ENCODE measurements around the gene KMT5C.

KMT5C gene

GRCh38 chr19:55368701-55369563, 29.3 kb downstream of the KMT5C start:
- no peaks in the 10 kb centered on the region for H3K36me3 ChIP-seq (ENCODE audit: control insufficient read depth, insufficient read depth, low read length)
- H3K27me3 ChIP-seq (ENCODE audit: control insufficient read depth, insufficient read depth, low read length): peaks cover 40% of the 10 kb centered on the region
- H3K4me1 ChIP-seq (ENCODE audit: control insufficient read depth, insufficient read depth, low read length): no peaks in the 10 kb centered on the region
- H3K4me3 ChIP-seq (ENCODE audit: low read length): no peak overlapping the region
- H3K9ac ChIP-seq (ENCODE audit: low read length): no peak overlapping the region
- no peak overlapping the region for H3K27ac ChIP-seq (ENCODE audit: low read depth, low read length)

GRCh38 chr19:55369653-55370304, 30.1 kb downstream of the KMT5C start:
- Histone ChIP-seq H3K9ac (ENCODE audit: low read length) (no peak overlapping the region), H3K36me3 (ENCODE audit: control insufficient read depth, insufficient read depth, low read length) (no peaks in the 10 kb centered on the region), H3K27me3 (ENCODE audit: control insufficient read depth, insufficient read depth, low read length) (peaks cover 40% of the 10 kb centered on the region), H3K27ac (ENCODE audit: low read depth, low read length) (no peak overlapping the region), H3K4me1 (ENCODE audit: control insufficient read depth, insufficient read depth, low read length) (no peaks in the 10 kb centered on the region), H3K4me3 (ENCODE audit: low read length) (peak overlapping the region; percentile 48)

- Histone ChIP-seq H3K27me3 (ENCODE audit: control insufficient read depth, insufficient read depth, low read length) (peaks cover 40% of the 10 kb centered on the region), H3K4me1 (ENCODE audit: control insufficient read depth, insufficient read depth, low read length) (no peaks in the 10 kb centered on the region), H3K4me3 (ENCODE audit: low read length) (peak within 1 kb of the TSS; percentile 48), H3K27ac (ENCODE audit: low read depth, low read length) (no peak within 1 kb of the TSS), H3K9ac (ENCODE audit: low read length) (no peak within 1 kb of the TSS), H3K36me3 (ENCODE audit: control insufficient read depth, insufficient read depth, low read length) (no peaks in the 10 kb centered on the region)
Measured at GRCh38 chr19:55370305-55370988, 30.8 kb downstream of the KMT5C start, which contains the start of gene IL11. Gene IL11, minus strand, starts transcription at chr19:55370463. Its CDS starts 153 bp downstream, at chr19:55370310.

GRCh38 chr19:55372316-55373081, 32.8 kb downstream of the KMT5C start:
- Histone ChIP-seq H3K4me3 (ENCODE audit: low read length) (no peak overlapping the region), H3K27ac (ENCODE audit: low read depth, low read length) (no peak overlapping the region), H3K4me1 (ENCODE audit: control insufficient read depth, insufficient read depth, low read length) (no peaks in the 10 kb centered on the region), H3K9ac (ENCODE audit: low read length) (no peak overlapping the region), H3K36me3 (ENCODE audit: control insufficient read depth, insufficient read depth, low read length) (no peaks in the 10 kb centered on the region), H3K27me3 (ENCODE audit: control insufficient read depth, insufficient read depth, low read length) (peaks cover 45% of the 10 kb centered on the region)

GRCh38 chr19:55373306-55373992, 33.8 kb downstream of the KMT5C start:
- H3K27ac ChIP-seq (ENCODE audit: low read depth, low read length): no peak overlapping the region
- H3K4me3 ChIP-seq (ENCODE audit: low read length): no peak overlapping the region
- H3K27me3 ChIP-seq (ENCODE audit: control insufficient read depth, insufficient read depth, low read length): peaks cover 42% of the 10 kb centered on the region
- H3K9ac ChIP-seq (ENCODE audit: low read length): no peak overlapping the region
- no peaks in the 10 kb centered on the region for H3K4me1 ChIP-seq (ENCODE audit: control insufficient read depth, insufficient read depth, low read length)
- no peaks in the 10 kb centered on the region for H3K36me3 ChIP-seq (ENCODE audit: control insufficient read depth, insufficient read depth, low read length)

GRCh38 chr19:55373993-55374757, 34.5 kb downstream of the KMT5C start:
- H3K27me3 ChIP-seq (ENCODE audit: control insufficient read depth, insufficient read depth, low read length): peaks cover 34% of the 10 kb centered on the region
- no peak overlapping the region for H3K27ac ChIP-seq (ENCODE audit: low read depth, low read length)
- no peak overlapping the region for H3K9ac ChIP-seq (ENCODE audit: low read length)
- H3K36me3 ChIP-seq (ENCODE audit: control insufficient read depth, insufficient read depth, low read length): no peaks in the 10 kb centered on the region
- no peaks in the 10 kb centered on the region for H3K4me1 ChIP-seq (ENCODE audit: control insufficient read depth, insufficient read depth, low read length)
- H3K4me3 ChIP-seq (ENCODE audit: low read length): no peak overlapping the region

GRCh38 chr19:55376241-55376933, 36.7 kb downstream of the KMT5C start, which contains the start of gene TMEM190:
Gene TMEM190, plus strand, starts transcription at chr19:55376826. Its CDS starts 28 bp downstream, at chr19:55376854.
- Histone ChIP-seq H3K9ac (ENCODE audit: low read length) (no peak within 1 kb of the TSS), H3K27ac (ENCODE audit: low read depth, low read length) (no peak within 1 kb of the TSS), H3K4me1 (ENCODE audit: control insufficient read depth, insufficient read depth, low read length) (no peaks in the 10 kb centered on the region), H3K36me3 (ENCODE audit: control insufficient read depth, insufficient read depth, low read length) (no peaks in the 10 kb centered on the region), H3K4me3 (ENCODE audit: low read length) (no peak within 1 kb of the TSS), H3K27me3 (ENCODE audit: control insufficient read depth, insufficient read depth, low read length) (peaks cover 19% of the 10 kb centered on the region)

- H3K9ac ChIP-seq (ENCODE audit: low read length): no peak overlapping the region
- H3K4me3 ChIP-seq (ENCODE audit: low read length): no peak overlapping the region
- no peak overlapping the region for H3K27ac ChIP-seq (ENCODE audit: low read depth, low read length)
- H3K36me3 ChIP-seq (ENCODE audit: control insufficient read depth, insufficient read depth, low read length): no peaks in the 10 kb centered on the region
- H3K27me3 ChIP-seq (ENCODE audit: control insufficient read depth, insufficient read depth, low read length): peaks cover 15% of the 10 kb centered on the region
- no peaks in the 10 kb centered on the region for H3K4me1 ChIP-seq (ENCODE audit: control insufficient read depth, insufficient read depth, low read length)
Measured at GRCh38 chr19:55377356-55378131, 37.9 kb downstream of the KMT5C start.

GRCh38 chr19:55379174-55379573, 39.5 kb downstream of the KMT5C start:
- H3K27me3 ChIP-seq (ENCODE audit: control insufficient read depth, insufficient read depth, low read length): peaks cover 5% of the 10 kb centered on the region
- no peak overlapping the region for H3K27ac ChIP-seq (ENCODE audit: low read depth, low read length)
- H3K4me1 ChIP-seq (ENCODE audit: control insufficient read depth, insufficient read depth, low read length): peaks cover 4% of the 10 kb centered on the region
- no peaks in the 10 kb centered on the region for H3K36me3 ChIP-seq (ENCODE audit: control insufficient read depth, insufficient read depth, low read length)
- no peak overlapping the region for H3K9ac ChIP-seq (ENCODE audit: low read length)
- H3K4me3 ChIP-seq (ENCODE audit: low read length): no peak overlapping the region

GRCh38 chr19:55382013-55382412, 42.3 kb downstream of the KMT5C start:
- Histone ChIP-seq H3K27ac (ENCODE audit: low read depth, low read length) (no peak overlapping the region), H3K9ac (ENCODE audit: low read length) (no peak overlapping the region), H3K36me3 (ENCODE audit: control insufficient read depth, insufficient read depth, low read length) (no peaks in the 10 kb centered on the region), H3K4me3 (ENCODE audit: low read length) (no peak overlapping the region), H3K27me3 (ENCODE audit: control insufficient read depth, insufficient read depth, low read length) (no peaks in the 10 kb centered on the region), H3K4me1 (ENCODE audit: control insufficient read depth, insufficient read depth, low read length) (peaks cover 9% of the 10 kb centered on the region)

Data from rectal smooth muscle tissue (tissue), 1 donor.